ENCODE results near the gene COLEC12.

The COLEC12 gene

GRCh38 chr18:506264-506663 lies 5.8 kb upstream of the COLEC12 start:
- peak; percentile 22 for DNase-seq (ENCODE audit: low spot score)

GRCh38 chr18:505483-506122 lies 5.1 kb upstream of the COLEC12 start:
- DNase-seq (ENCODE audit: low spot score) = peak; percentile 17

GRCh38 chr18:501406-501714 lies 859 bp upstream of the COLEC12 start:
- DNase-seq (ENCODE audit: low spot score) = no peak

GRCh38 chr18:499776-500631 lies 497 bp downstream of the COLEC12 start:
- peak; percentile 26 for DNase-seq (ENCODE audit: low spot score)

- peak; percentile 65 for DNase-seq (ENCODE audit: low spot score)
These were observed 1.3 kb downstream of the COLEC12 start for GRCh38 chr18:498931-499775.

GRCh38 chr18:497688-498087 lies 2.8 kb downstream of the COLEC12 start:
- DNase-seq (ENCODE audit: low spot score) = no peak

GRCh38 chr18:495452-495851 lies 5.0 kb downstream of the COLEC12 start:
- no peak for DNase-seq (ENCODE audit: low spot score)

- peak; percentile 56 for DNase-seq (ENCODE audit: low spot score)
These were observed 5.5 kb downstream of the COLEC12 start for GRCh38 chr18:495017-495416.

- DNase-seq (ENCODE audit: low spot score) = no peak
These were observed 6.2 kb downstream of the COLEC12 start for GRCh38 chr18:493986-494983.

- DNase-seq (ENCODE audit: low spot score) = no peak
These were observed 8.1 kb downstream of the COLEC12 start for GRCh38 chr18:492451-492850.

GRCh38 chr18:490624-491023 lies 9.9 kb downstream of the COLEC12 start:
- DNase-seq (ENCODE audit: low spot score) = no peak

GRCh38 chr18:490024-490366 lies 10.5 kb downstream of the COLEC12 start:
- DNase-seq (ENCODE audit: low spot score) = peak; percentile 47

GRCh38 chr18:489244-490023 lies 11.1 kb downstream of the COLEC12 start:
- peak; percentile 88 for DNase-seq (ENCODE audit: low spot score)

GRCh38 chr18:486929-487740 lies 13.4 kb downstream of the COLEC12 start:
- DNase-seq (ENCODE audit: low spot score) = peak; percentile 55

- DNase-seq (ENCODE audit: low spot score) = peak; percentile 34
These were observed 15.6 kb downstream of the COLEC12 start for GRCh38 chr18:484749-485464.

GRCh38 chr18:478681-479080 lies 21.8 kb downstream of the COLEC12 start:
- DNase-seq (ENCODE audit: low spot score) = peak; percentile 45

GRCh38 chr18:477565-477964 lies 22.9 kb downstream of the COLEC12 start:
- peak; percentile 40 for DNase-seq (ENCODE audit: low spot score)

- no peak for DNase-seq (ENCODE audit: low spot score)
These were observed 24.2 kb downstream of the COLEC12 start for GRCh38 chr18:476251-476664.
